HL-60 (cell line): ENCODE measurements around the gene DTD1.

Experiments used
- DNase-seq, 2 experiments: peaks; one replicate each; pipeline ENCODE4 v3.0.0-alpha.2; 2010 to 2020; ENCODE audit warnings: low read depth in 1 of 2, low spot score in 1 of 2
- H3K27ac ChIP-seq: fragments of 250-450 bp; sonication (Bioruptor Pico); replicated peaks from 2 replicates; pipeline ENCODE4 v1.5.1; 2020; ENCODE audit warnings: mild to moderate bottlenecking, moderate library complexity
- H3K27me3 ChIP-seq: fragments of 250-450 bp; sonication (Bioruptor Pico); 2 replicates; pipeline ENCODE4 v1.5.1; 2021; ENCODE audit warnings: mild to moderate bottlenecking, moderate library complexity; ENCODE audit not compliant: insufficient read depth, poor library complexity, severe bottlenecking
- H3K4me3 ChIP-seq: replicated peaks from 2 replicates; pipeline ENCODE4 v1.5.1; 2011; ENCODE audit warnings: mild to moderate bottlenecking, control low read depth, low read length; ENCODE audit not compliant: insufficient read depth
- CTCF ChIP-seq: IDR thresholded peaks from one replicate; pipeline ENCODE4 v1.5.1; 2011; ENCODE audit warnings: low read length, control low read depth, inconsistent platforms; ENCODE audit not compliant: insufficient read depth
- GABPA ChIP-seq: IDR thresholded peaks from 2 replicates; pipeline ENCODE4 v1.6.1; 2012; ENCODE audit warnings: low read depth
- POLR2AphosphoS5 ChIP-seq: IDR thresholded peaks from 2 replicates; pipeline ENCODE4 v1.6.1; 2012; ENCODE audit warnings: low read depth
- REST ChIP-seq: IDR thresholded peaks from 2 replicates; pipeline ENCODE4 v1.6.1; 2012; ENCODE audit warnings: low read depth; ENCODE audit not compliant: insufficient replicate concordance
- SPI1 ChIP-seq: IDR thresholded peaks from 2 replicates; pipeline ENCODE4 v1.6.1; 2012; ENCODE audit warnings: low read depth, mild to moderate bottlenecking, borderline replicate concordance

Gene DTD1

GRCh38 chr20:18808712-18809111 is 220.9 kb downstream of the DTD1 start:
- no peak overlapping the region for H3K4me3 ChIP-seq
- no peak for TF ChIP-seq CTCF
- TF ChIP-seq GABPA: no peak
- no peak for TF ChIP-seq POLR2AphosphoS5
- no peak for TF ChIP-seq SPI1
- no peak for TF ChIP-seq REST
- no peaks in the 10 kb centered on the region for H3K27me3 ChIP-seq
- no peak for DNase-seq
- H3K27ac ChIP-seq: no peak overlapping the region

- Histone ChIP-seq H3K27me3 (no peaks in the 10 kb centered on the region), H3K4me3 (no peak overlapping the region), H3K27ac (no peak overlapping the region)
- TF ChIP-seq GABPA (no peak), POLR2AphosphoS5 (no peak), SPI1 (no peak), CTCF (no peak), REST (no peak)
- no peak for DNase-seq
Measured at GRCh38 chr20:18811186-18811585, 223.3 kb downstream of the DTD1 start.

- H3K27ac ChIP-seq: no peak overlapping the region
- H3K27me3 ChIP-seq: no peaks in the 10 kb centered on the region
- no peak for TF ChIP-seq GABPA
- no peak for TF ChIP-seq POLR2AphosphoS5
- TF ChIP-seq REST: no peak
- no peak overlapping the region for H3K4me3 ChIP-seq
- DNase-seq: no peak
Measured at GRCh38 chr20:18811904-18812303, 224.1 kb downstream of the DTD1 start.

GRCh38 chr20:18813483-18813882 is 225.6 kb downstream of the DTD1 start, which contains the start of gene SCP2D1:
Gene SCP2D1, plus strand, starts transcription at chr20:18813783. Its CDS starts 33 bp downstream, at chr20:18813816.
- no peak for DNase-seq
- TF ChIP-seq GABPA (no peak), POLR2AphosphoS5 (no peak), REST (no peak), SPI1 (no peak), CTCF (no peak)
- H3K27me3 ChIP-seq: no peaks in the 10 kb centered on the region

More at GRCh38 chr20:18813483-18813882, 225.6 kb downstream of the DTD1 start, which contains the start of gene SCP2D1:
- Histone ChIP-seq H3K4me3 (no peak within 1 kb of the TSS), H3K27ac (no peak within 1 kb of the TSS)
